ENCODE results near the gene MLH3. TPM values are rescaled to one million over a fixed set of nuclear protein-coding genes. Genes with fewer than 3 reads are reported as not detected.

Gene MLH3
- 20.0 and 25.8 TPM in 2 replicates for total RNA-seq

GRCh38 chr14:75050852-75051555, at the start of gene MLH3:
Gene MLH3 (minus strand): TSS chr14:75051467. CDS start chr14:75049655, 1,812 bp downstream.

GRCh38 chr14:75069121-75069810, 18.0 kb upstream of the MLH3 start, which contains the start of gene ZC2HC1C:
Gene ZC2HC1C (plus strand): TSS chr14:75069641. CDS start chr14:75070574, 933 bp downstream.

GRCh38 chr14:75063491-75064204, 12.4 kb upstream of the MLH3 start, which contains the start of gene ACYP1:
Gene ACYP1 (minus strand): TSS chr14:75064024. CDS start chr14:75063553, 471 bp downstream.

GRCh38 chr14:75002392-75003249, 48.6 kb downstream of the MLH3 start, which contains the start of gene EIF2B2:
Gene EIF2B2 (plus strand): TSS chr14:75002921. CDS start chr14:75002991, 70 bp downstream.

Other genes starting within 250 kb of the MLH3 start
- not detected in 2 replicates for gene PROX2, start 175.3 kb downstream of the MLH3 start, total RNA-seq
- 59.7 and 95.5 TPM in 2 replicates for gene DLST, start 169.6 kb downstream of the MLH3 start, total RNA-seq
- 0.59 and 1.3 TPM in 2 replicates for gene RPS6KL1, start 128.2 kb downstream of the MLH3 start, total RNA-seq
- 0.60 and 1.5 TPM in 2 replicates for gene PGF, start 95.9 kb downstream of the MLH3 start, total RNA-seq
- gene EIF2B2, start 48.5 kb downstream of the MLH3 start, total RNA-seq = 31.8 and 50.7 TPM in 2 replicates
- gene ACYP1, start 12.6 kb upstream of the MLH3 start, total RNA-seq = 7.4 and 11.4 TPM in 2 replicates
- 0.60 and 0.89 TPM in 2 replicates for gene ZC2HC1C, start 18.2 kb upstream of the MLH3 start, total RNA-seq
- gene NEK9, start 75.6 kb upstream of the MLH3 start, total RNA-seq = 58.5 and 73.6 TPM in 2 replicates
- gene TMED10, start 125.1 kb upstream of the MLH3 start, total RNA-seq = 469 and 535 TPM in 2 replicates
- gene FOS, start 227.4 kb upstream of the MLH3 start, total RNA-seq = 3.0 and 3.9 TPM in 2 replicates